GM19395 (cell line): ENCODE data around the gene HIVEP1.

Experiments
- ATAC-seq: cut with Tn5 transposase; IDR thresholded peaks from one replicate; pipeline ENCODE4 v1.9.1; 2021; ENCODE audit warnings: mild to moderate bottlenecking, moderate library complexity; ENCODE audit not compliant: unreplicated experiment

HIVEP1 gene

DNA sequence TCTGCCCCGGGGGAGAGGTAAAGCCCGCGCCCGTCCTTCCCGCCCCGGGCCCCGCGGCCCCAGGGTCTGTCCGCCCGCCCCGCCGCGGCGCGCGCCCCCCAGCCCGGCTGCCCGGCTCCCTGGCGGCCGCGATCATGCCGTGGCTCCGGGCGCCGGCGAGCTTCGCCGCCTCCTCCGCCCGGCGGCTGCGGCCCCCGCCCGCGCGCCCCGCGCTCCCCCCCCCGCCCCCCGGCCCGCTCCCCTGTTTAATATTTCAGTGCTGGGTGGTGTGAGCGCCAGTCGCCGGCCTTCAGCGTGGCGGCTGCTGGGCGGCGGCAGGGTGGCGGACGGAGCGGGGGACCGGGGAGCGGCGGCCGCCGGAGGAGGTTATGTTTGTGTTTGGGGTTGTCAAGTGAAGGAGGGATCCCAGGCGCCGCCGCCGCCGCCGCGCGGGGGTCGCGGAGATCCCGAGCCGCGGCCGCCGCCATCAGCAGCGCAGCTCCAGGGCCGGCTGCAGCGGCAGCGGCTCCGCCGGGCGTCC is at the start of gene HIVEP1:
TSS of gene HIVEP1 (plus strand) at position 275 of the 520 bp plus-strand sequence. CDS start 3,317 bp downstream, outside the sequence.
- ATAC-seq: peak; percentile 0

GRCh38 chr6:11963756-11964500 is 48.2 kb upstream of the HIVEP1 start:
- no peak for ATAC-seq

GRCh38 chr6:11964729-11965335 is 47.3 kb upstream of the HIVEP1 start:
- ATAC-seq: no peak

- no peak for ATAC-seq
Measured at GRCh38 chr6:11965499-11965898, 46.6 kb upstream of the HIVEP1 start.

DNA sequence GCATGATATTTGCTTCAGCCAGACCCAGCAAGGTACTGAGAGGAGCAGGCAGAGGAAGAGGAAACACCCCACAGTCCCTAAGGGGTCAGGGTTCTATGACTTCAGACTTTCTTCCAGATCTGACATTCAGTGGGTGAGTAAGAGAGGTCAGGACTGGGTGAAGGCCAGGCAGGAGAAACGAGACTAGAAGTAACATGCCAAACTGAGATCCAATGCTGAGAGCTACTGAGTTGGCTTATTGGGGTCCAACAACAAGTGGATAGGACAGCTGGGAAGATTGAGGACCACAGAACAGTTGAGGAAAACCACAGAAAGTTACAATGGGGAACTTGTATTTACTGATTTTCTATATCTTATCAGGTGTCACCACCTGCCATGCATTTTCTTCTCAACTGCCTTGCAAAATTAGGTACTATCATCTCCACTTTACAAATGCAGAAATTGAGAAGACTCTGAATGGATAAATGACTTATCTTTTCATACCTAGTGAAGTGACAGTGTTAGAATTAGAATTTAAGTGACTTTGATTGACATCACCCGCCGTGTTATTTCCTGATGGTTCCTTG is 43.8 kb upstream of the HIVEP1 start:
- peak; percentile 72 for ATAC-seq

GRCh38 chr6:11969092-11969491 is 43.0 kb upstream of the HIVEP1 start:
- no peak for ATAC-seq

- no peak for ATAC-seq
Measured at GRCh38 chr6:11970114-11970513, 42.0 kb upstream of the HIVEP1 start.

GRCh38 chr6:11971154-11971553 is 41.0 kb upstream of the HIVEP1 start:
- no peak for ATAC-seq

- ATAC-seq: no peak
Measured at GRCh38 chr6:11972270-11972669, 39.8 kb upstream of the HIVEP1 start.

DNA sequence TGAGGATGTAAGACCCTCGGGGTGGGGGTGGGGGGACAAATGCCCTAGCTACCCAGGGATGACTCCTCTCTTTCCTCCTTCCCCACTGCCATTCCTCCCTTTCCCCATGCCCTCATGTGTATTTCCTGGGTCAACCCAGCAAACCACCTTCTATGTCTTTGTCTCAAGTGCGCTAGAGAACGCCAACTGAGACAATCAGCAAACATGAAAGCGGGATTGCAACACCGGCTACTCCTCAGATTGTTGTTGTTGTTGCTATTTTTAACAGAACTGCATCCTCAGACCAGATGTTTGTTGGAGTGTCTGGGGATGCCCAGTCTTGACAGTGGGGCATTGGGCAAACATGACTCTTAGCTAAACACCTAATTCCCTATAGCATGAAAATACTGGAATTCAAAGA is 39.3 kb upstream of the HIVEP1 start:
- ATAC-seq: no peak

GRCh38 chr6:11973238-11973637 is 38.9 kb upstream of the HIVEP1 start:
- ATAC-seq: no peak

DNA sequence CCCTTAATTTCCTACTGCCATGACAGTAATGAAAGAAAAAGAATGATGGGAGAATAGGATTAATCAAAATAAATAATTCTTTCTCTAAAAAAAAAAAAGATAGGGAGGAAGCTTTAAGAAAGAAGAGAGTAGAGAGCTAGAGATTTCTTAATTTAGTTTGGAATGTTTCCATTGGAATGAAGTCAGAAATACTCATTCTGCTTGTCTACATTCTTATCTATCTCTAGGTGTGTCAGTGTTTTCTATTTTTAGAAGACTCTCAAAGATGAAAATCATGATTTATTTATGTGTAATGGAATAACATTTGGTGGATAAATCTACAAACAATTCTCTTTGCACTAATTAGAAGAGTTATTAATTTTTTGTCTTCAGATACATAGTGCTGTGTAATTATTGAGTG is 38.0 kb upstream of the HIVEP1 start:
- no peak for ATAC-seq

DNA sequence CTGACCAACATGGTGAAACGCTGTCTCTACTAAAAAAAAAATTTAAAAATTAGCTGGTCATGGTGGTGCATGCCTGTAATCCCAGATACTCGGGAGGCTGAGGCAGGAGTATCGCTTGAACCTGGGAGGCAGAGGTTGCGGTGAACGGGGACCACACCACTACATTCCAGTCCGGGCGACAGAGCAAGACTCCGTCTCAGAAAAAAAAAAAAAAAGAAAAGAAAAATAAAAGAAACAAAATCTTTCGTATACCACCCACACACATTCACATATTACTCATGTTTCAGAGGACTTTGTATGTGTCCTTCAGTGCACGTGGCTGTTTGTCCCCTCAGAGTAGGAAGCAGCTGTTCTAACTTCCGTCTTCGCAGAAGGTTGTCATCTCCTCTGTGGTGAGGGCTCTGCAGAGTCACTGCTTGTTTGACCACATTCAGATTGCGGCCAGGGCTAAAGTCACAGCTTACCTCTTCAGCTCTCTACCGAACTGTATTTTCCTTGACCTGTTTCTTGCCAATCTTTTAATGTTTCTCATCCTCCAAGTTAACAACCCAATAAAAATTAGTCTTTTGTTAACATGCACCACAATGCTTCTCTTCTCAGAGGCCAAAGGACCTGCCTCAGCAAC is 36.6 kb upstream of the HIVEP1 start:
- peak; percentile 90 for ATAC-seq

- no peak for ATAC-seq
Measured at GRCh38 chr6:11976489-11976888, 35.6 kb upstream of the HIVEP1 start.

- no peak for ATAC-seq
Measured at GRCh38 chr6:11977193-11977592, 34.9 kb upstream of the HIVEP1 start.

GRCh38 chr6:11977738-11978137 is 34.4 kb upstream of the HIVEP1 start:
- no peak for ATAC-seq

DNA sequence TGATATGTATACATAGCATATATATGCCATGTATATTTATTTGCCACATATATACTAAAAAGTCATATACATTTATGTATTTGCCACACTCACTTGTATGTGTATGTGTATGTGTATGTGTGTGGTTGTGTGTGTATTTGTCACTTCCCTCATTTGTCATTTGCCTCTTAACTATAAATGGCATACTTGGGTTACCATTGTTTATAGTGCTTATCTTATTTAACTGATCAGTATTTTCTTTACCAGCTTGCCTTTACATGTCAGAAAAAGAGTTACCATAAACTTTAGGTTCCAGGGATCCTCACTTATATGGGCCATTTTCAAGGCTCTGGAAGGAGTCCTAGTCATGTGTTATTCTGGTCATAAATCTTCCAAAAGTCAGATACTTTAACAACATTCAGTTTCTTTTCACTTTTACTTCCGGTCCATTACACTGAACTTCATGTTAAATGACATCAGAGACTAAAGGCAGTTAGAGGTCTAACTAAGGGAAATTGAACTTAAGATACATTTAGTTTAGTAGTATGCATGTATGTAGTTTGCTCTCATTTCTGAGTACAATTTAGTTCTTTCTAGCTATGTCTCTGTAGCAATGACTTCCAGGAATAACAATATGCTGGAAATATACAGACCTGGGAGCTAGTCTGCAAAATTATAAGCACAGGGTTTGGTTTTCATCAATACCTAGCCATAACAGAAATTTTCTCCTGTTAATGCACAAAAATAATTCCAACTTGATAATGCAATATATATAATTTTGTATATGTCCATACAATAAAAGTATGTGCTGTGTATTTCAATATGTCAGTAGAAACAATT is 33.7 kb upstream of the HIVEP1 start:
- ATAC-seq: no peak

DNA sequence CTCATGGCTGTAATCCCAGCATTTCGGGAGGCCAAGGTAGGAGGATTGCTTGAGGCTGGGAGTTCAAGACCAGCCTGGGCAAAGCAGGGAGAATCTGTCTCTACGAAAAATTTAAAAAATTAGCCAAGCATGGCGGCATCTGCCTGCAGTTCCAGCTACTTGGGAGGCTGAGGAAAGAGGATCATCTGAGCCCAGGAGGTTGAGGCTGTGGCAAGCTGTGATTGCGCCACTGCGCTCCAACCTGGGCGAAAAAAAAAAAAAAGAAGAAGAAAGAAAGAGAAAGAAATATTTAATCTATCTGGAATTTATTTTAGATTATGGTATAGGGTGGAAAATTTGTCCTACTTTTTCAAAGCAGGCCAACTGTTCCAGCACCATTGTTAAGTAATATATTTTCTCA is 32.2 kb upstream of the HIVEP1 start:
- no peak for ATAC-seq

GRCh38 chr6:11983306-11983705 is 28.8 kb upstream of the HIVEP1 start:
- no peak for ATAC-seq

GRCh38 chr6:11987386-11987785 is 24.7 kb upstream of the HIVEP1 start:
- no peak for ATAC-seq

- ATAC-seq: no peak
Measured at GRCh38 chr6:11989386-11989785, 22.7 kb upstream of the HIVEP1 start.
